Heart left ventricle (tissue), 16 donors: ENCODE data around the gene ECHDC1. TPM values are rescaled to one million over a fixed set of nuclear protein-coding genes. Genes with fewer than 3 reads are reported as not detected.

Source experiments
- ATAC-seq, 4 donors: fragments of 200-7000 bp; cut with Tn5 transposase; one replicate each; pipeline ENCODE4 v1.9.1; 2020 to 2022; ENCODE audit warnings: moderate library complexity in 4 of 4, mild to moderate bottlenecking in 3 of 4, moderate number of reproducible peaks in 1 of 4
- DNase-seq, 5 donors: peaks; one replicate each; pipeline ENCODE4 v3.0.0-alpha.2; 2020
- H3K27ac ChIP-seq, 12 donors: fragments of 200-600 bp; sonication (generic) in 4 of 12; one replicate each; pipeline versions ENCODE4 v1.5.0 to v1.8.0; 2016 to 2022; ENCODE audit warnings: mild to moderate bottlenecking in 2 of 12
- H3K27me3 ChIP-seq, 9 donors: fragments of 200-600 bp; sonication (generic) in 2 of 9; one replicate each; pipeline versions ENCODE4 v1.5.1 to v1.8.0; 2016 to 2022; ENCODE audit warnings: mild to moderate bottlenecking in 3 of 9
- H3K36me3 ChIP-seq, 9 donors: fragments of 200-600 bp; sonication (generic) in 2 of 9; one replicate each; pipeline versions ENCODE4 v1.5.0 to v1.8.0; 2018 to 2022; ENCODE audit warnings: mild to moderate bottlenecking in 2 of 9
- H3K4me1 ChIP-seq, 12 donors: fragments of 200-600 bp; sonication (generic) in 4 of 12; one replicate each; pipeline versions ENCODE4 v1.5.0 to v1.8.0; 2016 to 2022; ENCODE audit warnings: mild to moderate bottlenecking in 3 of 12
- H3K4me3 ChIP-seq, 12 donors: fragments of 200-600 bp; sonication (generic) in 4 of 12; one replicate each; pipeline versions ENCODE4 v1.5.0 to v1.8.0; 2017 to 2022; ENCODE audit warnings: mild to moderate bottlenecking in 9 of 12, moderate library complexity in 4 of 12
- H3K9me3 ChIP-seq, 12 donors: fragments of 200-600 bp; sonication (generic) in 4 of 12; one replicate each; pipeline versions ENCODE4 v1.5.0 to v1.8.0; 2016 to 2022; ENCODE audit warnings: mild to moderate bottlenecking in 1 of 12
- POLR2A ChIP-seq, 2 donors: fragments of 450-650 bp; IDR thresholded peaks; one replicate each; pipeline ENCODE4 v1.6.1; 2017; ENCODE audit warnings: antibody characterized with exemption in 2 of 2, mild to moderate bottlenecking in 2 of 2, moderate library complexity in 2 of 2
- WGBS, 4 donors: extraction: QIAGEN DNeasy Blood & Tissue Kit in 2 of 4; methylation state at CpG; one replicate each; pipeline versions ENCODE4 v1.1.5 to v1.1.7; 2013 to 2018; 5-methylcytosine and 5-hydroxymethylcytosine counted together
- intact Hi-C, 10 donors: fragments of 100-400 bp; cut with DNase I; formaldehyde crosslinking; loops; one replicate each; pipeline versions ENCODE4 v1.11.1 to v1.14.2; 2022
- polyA plus RNA-seq, 2 donors: library from polyadenylated mRNA; stranded (reverse); fragments of 200-250 nt; gene quantifications; one replicate each; pipeline ENCODE4 v1.2.3, GENCODE V29; 2013
- total RNA-seq, 9 donors: library from RNA; depleted of rRNA in 2 of 9; stranded (reverse); fragments of >200 nt in 2 of 9; fragmentation: NEBNext Ultra II Directional in 3 of 9; extraction: Animal tissue kit (Norgen Biotek cat#: 25700) in 3 of 9; gene quantifications; one replicate each; pipeline versions ENCODE4 v1.1.0 to v1.2.4, GENCODE V29; 2016 to 2023
- TF ChIP-seq, protein P1 (sequence below), 12 donors: fragments of 200-600 bp; sonication (generic) in 4 of 12; IDR thresholded peaks; one replicate each; pipeline versions ENCODE4 v1.5.0 to v1.8.0; 2018 to 2022; ENCODE audit warnings: antibody characterized with exemption in 12 of 12, mild to moderate bottlenecking in 5 of 12
- donor health status: ischemic (EF 13 %, LVEDD 7.1; RV severe dilation, severe dysfunction).
- donor health status: healthy with polysubstance abuse.
- donor health status: DM: no; HTN: yes; CAD: no.
- donor health status: DM: no; HTN: no; CAD: no.
- donor health status: ischemic (EF 25% LVEDD 6.9; RV normal size, moderate dysfunction).
- donor health status: ischemic (EF 25% LVEDD 5.7; RV mildly dilated, moderate dysfunction).
- donor health status: healthy.
- donor health status: DM: yes; HTN: yes; CAD: no.
- donor health status: ischemic (EF 35%, LVEDD 5.7; RV mildly dilated, moderate dysfunction).
- donor health status: nonischemic (EF 11% LVEDD 7.7; RV severe dilation, severe dysfunction).
- donor health status: DM: yes; HTN: yes; CAD: no.
- donor health status: PGD.
- donor health status: ischemic (EF 29% LVEDD 5.4; RV normal size, mild dysfunction).
- donor health status: nonischemic (EF 23%, LVEDD 6.1; RV moderate dilation, normal function).

Gene ECHDC1
- total and polyA plus RNA-seq, 11 donors: 24.3 to 51.3 (median 35.2) TPM

DNA sequence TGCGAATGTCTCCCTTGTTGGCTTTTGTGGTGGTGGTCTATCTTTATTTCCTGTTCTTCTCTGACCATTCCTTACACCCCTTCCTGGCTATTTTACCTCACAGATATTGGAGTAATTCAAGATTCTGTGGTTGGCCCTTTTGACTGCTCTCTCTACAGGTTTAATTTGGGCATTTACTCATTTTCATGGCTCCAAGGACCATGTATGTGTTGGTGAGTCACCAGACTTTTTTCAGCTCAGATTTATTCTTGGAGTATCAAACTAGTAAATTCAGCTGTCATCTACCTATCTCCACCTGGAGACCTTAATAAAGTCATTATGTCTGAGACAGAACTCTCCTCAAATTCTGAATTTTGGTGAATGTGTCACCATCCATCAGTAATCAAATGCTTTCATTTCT, 61.2 kb downstream of the ECHDC1 start:
- TF ChIP-seq, protein P1, sequence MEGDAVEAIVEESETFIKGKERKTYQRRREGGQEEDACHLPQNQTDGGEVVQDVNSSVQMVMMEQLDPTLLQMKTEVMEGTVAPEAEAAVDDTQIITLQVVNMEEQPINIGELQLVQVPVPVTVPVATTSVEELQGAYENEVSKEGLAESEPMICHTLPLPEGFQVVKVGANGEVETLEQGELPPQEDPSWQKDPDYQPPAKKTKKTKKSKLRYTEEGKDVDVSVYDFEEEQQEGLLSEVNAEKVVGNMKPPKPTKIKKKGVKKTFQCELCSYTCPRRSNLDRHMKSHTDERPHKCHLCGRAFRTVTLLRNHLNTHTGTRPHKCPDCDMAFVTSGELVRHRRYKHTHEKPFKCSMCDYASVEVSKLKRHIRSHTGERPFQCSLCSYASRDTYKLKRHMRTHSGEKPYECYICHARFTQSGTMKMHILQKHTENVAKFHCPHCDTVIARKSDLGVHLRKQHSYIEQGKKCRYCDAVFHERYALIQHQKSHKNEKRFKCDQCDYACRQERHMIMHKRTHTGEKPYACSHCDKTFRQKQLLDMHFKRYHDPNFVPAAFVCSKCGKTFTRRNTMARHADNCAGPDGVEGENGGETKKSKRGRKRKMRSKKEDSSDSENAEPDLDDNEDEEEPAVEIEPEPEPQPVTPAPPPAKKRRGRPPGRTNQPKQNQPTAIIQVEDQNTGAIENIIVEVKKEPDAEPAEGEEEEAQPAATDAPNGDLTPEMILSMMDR (IDR thresholded peaks at IDR 0.05): no peak
- no peak for TF ChIP-seq POLR2A (IDR thresholded peaks at IDR 0.05)
- Histone ChIP-seq H3K4me1 (peaks cover 0 to 31% (median 6%) of the 10 kb centered on the region in 12 donors), H3K9me3 (no peaks in the 10 kb centered on the region), H3K27ac (no peak overlapping the region), H3K27me3 (no peaks in the 10 kb centered on the region), H3K36me3 (peaks cover 0 to 73% (median 70%) of the 10 kb centered on the region in 9 donors), H3K4me3 (no peak overlapping the region)
- intact Hi-C loops: no loop called here
- WGBS, 4 donors: 95 to 100% (median 96%) methylated on average over 1 of the region's 1 CpG
- DNase-seq (no peak), ATAC-seq (no peak)

DNA sequence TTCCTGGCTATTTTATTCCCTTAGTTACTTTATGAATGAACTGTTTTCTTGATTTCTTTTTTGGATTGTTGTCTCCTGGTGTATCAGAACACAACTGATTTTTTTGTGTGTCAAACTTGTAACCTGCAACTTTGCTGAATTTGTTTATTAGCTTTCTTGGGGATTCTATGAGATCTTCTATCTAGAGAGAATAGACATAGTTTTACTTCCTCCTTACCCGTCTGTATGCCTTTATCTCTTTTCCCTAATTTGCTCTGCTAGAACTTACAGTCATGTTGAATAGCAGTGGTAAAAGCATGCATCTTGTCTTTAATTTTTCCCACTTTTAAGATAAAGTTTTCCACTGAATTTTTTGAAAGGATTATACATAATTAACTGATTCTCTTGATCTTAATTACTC, 63.6 kb downstream of the ECHDC1 start:
- intact Hi-C loops: loop anchor here in 1 of 10 donors (10.0 kb wide), 1 partner anchor 1245 kb away; no protein-coding TSS in a partner anchor
- no peaks in the 10 kb centered on the region for H3K9me3 ChIP-seq
- peaks cover 0 to 49% (median 47%) of the 10 kb centered on the region in 9 donors for H3K36me3 ChIP-seq
- H3K4me3 ChIP-seq: no peak overlapping the region
- H3K27ac ChIP-seq: no peak overlapping the region
- ATAC-seq (no peak), DNase-seq (no peak)
- peaks cover 0 to 54% (median 24%) of the 10 kb centered on the region in 12 donors for H3K4me1 ChIP-seq
- TF ChIP-seq POLR2A (IDR thresholded peaks at IDR 0.05): no peak
- TF ChIP-seq, protein P1 (IDR thresholded peaks at IDR 0.05): no peak
- no peaks in the 10 kb centered on the region for H3K27me3 ChIP-seq
- 27 to 64% (median 42%) methylated on average over 1 of the region's 1 CpG for WGBS, 4 donors

DNA sequence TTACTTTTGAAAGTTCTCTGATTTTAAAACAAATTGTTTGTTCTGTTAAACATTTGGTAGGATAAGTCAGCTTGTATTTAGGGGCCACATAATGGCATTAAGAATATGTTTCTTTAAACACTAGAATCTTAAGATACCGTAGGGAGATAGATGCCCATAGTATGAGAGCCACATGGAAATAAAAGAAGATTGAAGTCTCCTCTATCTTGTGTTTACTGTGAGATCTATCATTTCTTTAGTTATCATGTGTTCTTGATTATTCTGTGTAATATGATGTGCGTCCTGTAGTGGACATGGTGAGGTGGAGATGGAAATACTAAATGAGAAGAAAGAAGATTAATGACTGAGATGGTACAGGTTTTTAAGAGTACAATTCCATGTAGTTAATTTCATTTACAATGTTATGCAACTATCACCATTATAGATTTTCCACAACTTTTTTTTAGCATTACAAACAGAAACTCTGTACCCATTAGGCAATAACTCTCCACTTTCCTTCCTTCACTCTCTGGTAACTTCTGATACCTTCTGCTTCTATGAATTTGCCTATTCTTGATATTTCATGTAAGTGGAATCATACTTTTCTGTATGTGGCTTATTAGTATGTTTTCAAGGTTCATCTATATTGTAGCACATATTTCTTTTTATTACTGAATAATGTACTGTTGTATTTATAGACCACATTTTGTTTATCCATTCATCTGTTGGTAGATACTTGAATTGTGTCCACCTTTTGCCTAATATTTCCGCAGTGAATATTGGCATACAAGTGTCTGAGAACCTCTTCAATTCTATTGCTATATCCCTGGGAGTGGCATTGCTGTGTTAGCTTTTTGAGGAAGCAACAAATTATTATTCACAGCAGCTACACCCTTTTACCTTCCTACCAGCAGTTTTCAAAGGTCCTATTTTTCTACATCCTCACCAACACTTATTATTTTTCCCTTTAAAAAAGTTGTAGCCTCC, 65.2 kb downstream of the ECHDC1 start:
- intact Hi-C loops: loop anchor here in 1 of 10 donors (10.0 kb wide), 1 partner anchor 1243 kb away; no protein-coding TSS in a partner anchor
- 90 to 93% (median 93%) methylated on average over 3 of the region's 3 CpGs for WGBS, 4 donors
- H3K4me1 ChIP-seq: peaks cover 0 to 68% (median 35%) of the 10 kb centered on the region in 12 donors
- no peak overlapping the region for H3K27ac ChIP-seq
- no peaks in the 10 kb centered on the region for H3K9me3 ChIP-seq
- no peaks in the 10 kb centered on the region for H3K27me3 ChIP-seq
- DNase-seq: no peak
- H3K4me3 ChIP-seq: no peak overlapping the region
- ATAC-seq: no peak
- TF ChIP-seq, protein P1 (IDR thresholded peaks at IDR 0.05): no peak
- TF ChIP-seq POLR2A (IDR thresholded peaks at IDR 0.05): no peak
- peaks cover 0 to 33% (median 32%) of the 10 kb centered on the region in 9 donors for H3K36me3 ChIP-seq

DNA sequence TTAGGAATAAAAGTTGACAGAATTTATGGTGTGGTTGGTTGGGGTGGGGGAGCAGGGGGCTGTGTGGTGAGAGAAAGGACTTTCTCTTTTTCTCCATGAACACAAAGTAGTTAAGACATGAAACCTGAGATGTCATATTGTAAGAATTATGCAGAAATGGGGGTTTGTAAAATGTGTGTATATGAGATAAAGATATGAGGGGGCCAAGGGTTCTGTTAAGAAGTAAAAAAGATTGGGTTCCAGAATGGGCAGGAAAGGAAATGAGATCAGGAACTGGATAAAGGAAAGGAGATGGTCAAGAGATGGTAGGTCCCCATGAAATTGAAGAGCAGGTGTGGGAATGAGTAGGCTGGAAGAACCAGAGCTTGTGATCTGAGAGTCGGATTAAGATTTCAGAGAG, 67.1 kb downstream of the ECHDC1 start:
- no peak for ATAC-seq
- peaks cover 0 to 15% (median 14%) of the 10 kb centered on the region in 9 donors for H3K36me3 ChIP-seq
- TF ChIP-seq, protein P1 (IDR thresholded peaks at IDR 0.05): no peak
- no peak for DNase-seq
- peaks cover 0 to 85% (median 52%) of the 10 kb centered on the region in 12 donors for H3K4me1 ChIP-seq
- no peak overlapping the region for H3K4me3 ChIP-seq
- WGBS, 4 donors: 95 to 100% (median 97%) methylated on average over 1 of the region's 1 CpG
- no peaks in the 10 kb centered on the region for H3K27me3 ChIP-seq
- no peaks in the 10 kb centered on the region for H3K9me3 ChIP-seq
- H3K27ac ChIP-seq: no peak overlapping the region
- intact Hi-C loops: loop anchor here in 1 of 10 donors (10.0 kb wide), 1 partner anchor 1242 kb away; no protein-coding TSS in a partner anchor
